Kidney epithelial cell (primary cell): ENCODE results near the gene CCDC61. TPM values are rescaled to one million over a fixed set of nuclear protein-coding genes. Genes with fewer than 3 reads are reported as not detected.

Experiments used
- DNase-seq: peaks from one replicate; pipeline ENCODE4 v3.0.0-alpha.2; 2010; ENCODE audit warnings: low read depth
- H3K27me3 ChIP-seq: 2 replicates; pipeline ENCODE4 v1.6.0; 2011; ENCODE audit warnings: low read length; ENCODE audit not compliant: control insufficient read depth, insufficient read depth
- H3K36me3 ChIP-seq: 2 replicates; pipeline ENCODE4 v1.5.1; 2011; ENCODE audit warnings: low read length; ENCODE audit not compliant: control insufficient read depth, insufficient read depth
- H3K4me3 ChIP-seq: 2 replicates; pipeline ENCODE4 v1.5.1; 2011; ENCODE audit warnings: low read depth, mild to moderate bottlenecking, control low read depth, low read length
- total RNA-seq: library from RNA; depleted of rRNA; stranded (reverse); fragments of >200 nt; gene quantifications from 2 replicates; pipeline ENCODE4 v1.2.3, GENCODE V29; 2015
- TF ChIP-seq, protein P1 (sequence below): IDR thresholded peaks from 2 replicates; pipeline ENCODE4 v1.5.1; 2011; ENCODE audit warnings: mild to moderate bottlenecking, moderate library complexity, low read length, control low read depth, inconsistent platforms; ENCODE audit not compliant: insufficient read depth, poor library complexity, severe bottlenecking

Gene CCDC61
- total RNA-seq, 1 donor from 2014 or later, result 7.1 TPM

GRCh38 chr19:46002678-46003275 lies 7.5 kb downstream of the CCDC61 start:
- Histone ChIP-seq H3K36me3 (no peaks in the 10 kb centered on the region), H3K27me3 (peaks cover 11% of the 10 kb centered on the region), H3K4me3 (no peak overlapping the region)
- DNase-seq, result no peak
- TF ChIP-seq, protein P1, sequence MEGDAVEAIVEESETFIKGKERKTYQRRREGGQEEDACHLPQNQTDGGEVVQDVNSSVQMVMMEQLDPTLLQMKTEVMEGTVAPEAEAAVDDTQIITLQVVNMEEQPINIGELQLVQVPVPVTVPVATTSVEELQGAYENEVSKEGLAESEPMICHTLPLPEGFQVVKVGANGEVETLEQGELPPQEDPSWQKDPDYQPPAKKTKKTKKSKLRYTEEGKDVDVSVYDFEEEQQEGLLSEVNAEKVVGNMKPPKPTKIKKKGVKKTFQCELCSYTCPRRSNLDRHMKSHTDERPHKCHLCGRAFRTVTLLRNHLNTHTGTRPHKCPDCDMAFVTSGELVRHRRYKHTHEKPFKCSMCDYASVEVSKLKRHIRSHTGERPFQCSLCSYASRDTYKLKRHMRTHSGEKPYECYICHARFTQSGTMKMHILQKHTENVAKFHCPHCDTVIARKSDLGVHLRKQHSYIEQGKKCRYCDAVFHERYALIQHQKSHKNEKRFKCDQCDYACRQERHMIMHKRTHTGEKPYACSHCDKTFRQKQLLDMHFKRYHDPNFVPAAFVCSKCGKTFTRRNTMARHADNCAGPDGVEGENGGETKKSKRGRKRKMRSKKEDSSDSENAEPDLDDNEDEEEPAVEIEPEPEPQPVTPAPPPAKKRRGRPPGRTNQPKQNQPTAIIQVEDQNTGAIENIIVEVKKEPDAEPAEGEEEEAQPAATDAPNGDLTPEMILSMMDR, result no peak

- TF ChIP-seq, protein P1, result no peak
- no peak overlapping the region for H3K4me3 ChIP-seq
- no peaks in the 10 kb centered on the region for H3K36me3 ChIP-seq
Measured at GRCh38 chr19:46006411-46006810, 11.1 kb downstream of the CCDC61 start.

DNA sequence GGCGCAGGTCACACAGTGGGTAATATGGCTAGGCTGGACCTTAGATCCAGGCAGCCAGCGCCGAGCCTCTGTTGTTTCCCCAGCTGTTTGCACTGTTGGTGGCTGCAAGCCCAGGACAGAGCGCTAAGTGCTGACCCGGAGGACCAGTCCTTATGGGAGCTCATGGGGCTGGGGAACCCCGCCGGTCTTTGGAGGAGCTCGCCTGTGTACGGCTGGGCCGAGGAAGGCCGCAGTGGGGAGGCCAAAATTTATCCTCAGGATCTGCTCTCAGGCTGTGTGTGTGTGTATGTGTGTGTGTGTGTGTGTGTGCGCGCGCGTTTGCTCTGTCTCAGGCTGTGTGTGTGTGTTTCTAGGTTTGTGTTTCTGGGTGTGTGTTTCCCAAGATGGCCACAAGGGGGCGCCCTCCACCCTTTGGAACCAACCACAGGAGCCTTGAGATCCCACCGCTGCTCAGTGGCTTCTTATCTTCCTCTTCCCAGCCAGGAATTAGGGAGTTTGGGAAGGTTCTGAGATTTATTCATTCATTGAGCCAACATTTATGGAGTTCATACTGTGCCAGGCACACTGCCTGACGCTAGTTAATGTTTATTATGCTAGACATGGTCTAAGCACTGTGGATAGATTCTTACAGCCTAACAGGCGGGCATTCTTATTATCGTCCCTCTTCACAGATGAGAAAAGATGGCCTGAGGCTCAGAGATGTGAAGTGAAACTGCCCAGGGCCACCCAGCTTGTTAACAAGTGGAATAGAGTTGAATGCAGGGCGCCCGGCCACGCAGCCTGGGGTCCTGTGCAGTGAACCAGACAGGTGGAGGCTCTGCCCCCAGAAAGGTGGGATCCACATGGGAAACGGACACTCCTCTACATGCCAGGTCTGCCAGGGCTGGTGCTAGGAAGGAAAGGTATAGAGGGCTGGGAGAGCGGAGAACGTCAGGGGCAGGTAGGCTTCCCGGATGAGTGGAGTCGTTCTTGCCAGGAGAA lies 14.6 kb downstream of the CCDC61 start:
- H3K4me3 ChIP-seq, result no peak overlapping the region
- H3K27me3 ChIP-seq, result peaks cover 4% of the 10 kb centered on the region
- TF ChIP-seq, protein P1, result peak; percentile 87
- no peaks in the 10 kb centered on the region for H3K36me3 ChIP-seq
- DNase-seq, result no peak

More at GRCh38 chr19:46006411-46006810, 11.1 kb downstream of the CCDC61 start:
- DNase-seq, result no peak
- no peaks in the 10 kb centered on the region for H3K27me3 ChIP-seq

DNA sequence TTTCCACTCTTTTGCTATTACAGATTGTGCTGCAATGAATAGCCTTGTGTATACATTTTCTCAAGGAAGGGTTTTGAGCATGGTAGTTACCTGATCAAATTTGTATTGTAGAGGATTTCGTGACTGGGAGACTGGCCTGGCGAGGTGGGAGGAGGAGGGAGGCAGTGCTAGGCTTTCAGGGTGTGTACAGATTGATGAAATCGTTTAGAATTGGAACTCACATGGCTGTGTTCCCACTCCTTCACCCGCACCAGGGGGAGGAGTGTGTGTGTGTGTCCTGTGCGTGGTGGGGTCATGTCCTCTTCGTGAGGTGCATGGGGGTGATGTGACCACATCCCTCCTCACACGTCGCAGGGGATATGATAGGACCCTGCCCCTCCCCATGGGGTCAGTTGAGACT lies 19.3 kb downstream of the CCDC61 start:
- H3K4me3 ChIP-seq, result peak overlapping the region; percentile 23
- H3K27me3 ChIP-seq, result peaks cover 15% of the 10 kb centered on the region
- H3K36me3 ChIP-seq, result no peaks in the 10 kb centered on the region
- TF ChIP-seq, protein P1, result no peak
- DNase-seq, result no peak

DNA sequence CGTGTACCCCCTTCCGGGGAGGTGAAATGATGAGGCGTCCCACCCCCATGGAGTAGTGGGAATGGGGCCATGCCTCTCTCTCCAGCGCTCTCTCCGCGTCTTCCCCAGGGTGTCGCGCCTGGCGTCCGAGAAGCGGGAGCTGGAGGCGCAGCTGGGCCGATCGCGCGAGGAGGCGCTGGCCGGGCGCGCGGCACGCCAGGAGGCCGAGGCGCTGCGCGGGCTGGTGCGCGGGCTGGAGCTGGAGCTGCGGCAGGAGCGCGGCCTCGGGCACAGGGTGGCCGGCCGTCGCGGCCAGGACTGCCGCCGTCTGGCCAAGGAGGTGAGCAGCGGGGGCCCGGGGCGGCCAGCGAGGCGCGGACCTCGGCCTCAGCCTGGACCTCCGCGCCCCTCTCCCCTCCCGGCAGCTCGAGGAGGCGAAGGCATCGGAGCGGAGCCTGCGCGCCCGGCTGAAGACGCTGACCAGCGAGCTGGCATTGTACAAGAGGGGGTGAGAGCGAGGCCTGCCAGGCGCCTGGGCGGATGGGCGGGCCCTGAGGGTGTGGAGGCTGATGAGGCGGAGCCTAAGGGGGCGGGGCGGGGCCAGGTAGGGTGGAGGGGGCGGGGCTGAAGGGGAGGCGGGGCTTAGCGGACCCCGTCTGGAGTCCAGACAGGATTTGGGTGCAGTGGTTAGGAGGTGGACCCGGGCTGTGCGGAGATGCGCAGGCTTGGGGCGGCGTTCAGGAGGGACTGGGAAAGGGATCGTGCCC lies 19.8 kb downstream of the CCDC61 start:
- TF ChIP-seq, protein P1, result no peak
- H3K4me3 ChIP-seq, result peak overlapping the region; percentile 29
- no peak for DNase-seq
- peaks cover 15% of the 10 kb centered on the region for H3K27me3 ChIP-seq
- no peaks in the 10 kb centered on the region for H3K36me3 ChIP-seq
